Ureter (tissue), 1 donor: ENCODE results near the gene SUPT4H1. TPM values are rescaled to one million over a fixed set of nuclear protein-coding genes. Genes with fewer than 3 reads are reported as not detected.

ENCODE experiments used
- DNase-seq: peaks from one replicate; pipeline ENCODE4 v3.0.0-alpha.2; 2020; ENCODE audit warnings: low spot score
- total RNA-seq: library from RNA; stranded (reverse); gene quantifications from one replicate; pipeline ENCODE4 v1.2.4, GENCODE V29; 2023
- donor health status: DM: yes; HTN: yes; CAD: no.

SUPT4H1 gene
- total RNA-seq, 1 donor from 2014 or later, result 55.2 TPM

DNA sequence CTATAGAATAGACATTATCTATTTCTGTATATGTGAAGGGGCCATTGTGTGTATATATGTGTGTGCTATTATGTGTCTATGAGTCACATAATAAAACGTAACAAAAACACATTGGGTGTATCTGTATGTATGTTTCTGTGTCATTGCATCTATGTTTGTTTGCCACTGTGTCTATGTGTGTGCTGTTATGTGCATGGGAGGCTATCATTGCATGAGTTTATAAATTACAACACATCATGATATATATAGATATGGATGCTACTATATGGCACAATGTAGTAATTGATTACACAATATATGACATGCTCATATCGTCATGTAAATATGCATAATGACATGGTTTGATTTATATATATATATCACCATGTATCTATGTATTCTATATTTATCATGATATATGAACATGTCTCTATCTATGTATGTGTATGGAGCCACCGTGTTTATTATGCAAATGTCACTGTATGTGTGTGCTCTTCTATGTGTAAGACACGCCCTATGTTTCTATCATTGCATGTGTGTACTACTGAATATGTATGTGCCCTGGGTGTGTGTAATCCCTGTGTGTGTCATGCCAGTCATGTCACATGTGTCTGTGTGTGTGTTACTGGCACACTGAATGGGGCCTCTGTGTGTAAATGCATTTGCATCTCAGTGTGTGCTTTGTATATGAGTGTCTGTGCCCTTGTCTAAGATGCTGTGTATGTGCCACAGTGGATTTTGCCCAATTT, 22.0 kb downstream of the SUPT4H1 start:
- no peak for DNase-seq

DNA sequence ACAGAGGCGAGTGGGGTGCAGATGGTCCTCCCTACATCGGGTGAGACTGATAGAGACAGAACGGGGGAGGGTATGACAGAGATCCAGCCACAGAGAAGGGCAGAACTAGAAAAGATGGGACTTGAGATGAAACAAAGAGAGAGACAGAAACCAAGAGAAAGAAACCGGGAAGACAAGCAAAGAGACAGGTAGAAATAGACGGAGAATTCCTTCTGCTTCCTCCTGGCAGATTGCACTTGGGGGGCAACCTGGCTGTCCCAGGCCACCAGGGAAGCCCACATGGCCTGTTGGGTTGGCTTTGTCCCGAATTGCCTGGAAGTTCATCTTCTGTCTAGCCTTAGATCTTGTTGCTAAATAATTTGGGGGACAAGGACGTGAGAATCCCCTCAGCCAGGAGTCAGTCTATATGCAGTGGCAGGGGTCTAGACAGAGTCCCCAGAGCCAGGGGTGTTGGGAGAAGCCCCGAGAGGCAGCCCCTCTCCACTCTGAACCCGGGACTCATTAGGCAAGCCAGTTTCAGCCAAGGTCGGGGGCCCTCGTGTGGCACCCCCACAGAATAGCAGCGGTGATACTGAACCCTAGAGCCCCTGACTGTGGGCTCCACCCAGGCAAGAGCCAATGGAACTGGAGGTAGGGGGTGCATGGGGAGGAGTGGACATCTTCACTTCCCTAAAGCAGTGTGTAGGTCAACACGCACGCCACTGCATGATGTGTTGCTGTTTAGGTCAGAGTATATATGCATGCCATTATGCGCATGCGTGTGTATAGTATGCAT, 22.8 kb downstream of the SUPT4H1 start:
- no peak for DNase-seq

GRCh38 chr17:58328195-58329034, 23.6 kb downstream of the SUPT4H1 start, which contains the start of gene TSPOAP1:
TSS of gene TSPOAP1 (minus strand) at chr17:58328795. CDS start at chr17:58327920, 875 bp downstream.
- DNase-seq, result no peak

DNA sequence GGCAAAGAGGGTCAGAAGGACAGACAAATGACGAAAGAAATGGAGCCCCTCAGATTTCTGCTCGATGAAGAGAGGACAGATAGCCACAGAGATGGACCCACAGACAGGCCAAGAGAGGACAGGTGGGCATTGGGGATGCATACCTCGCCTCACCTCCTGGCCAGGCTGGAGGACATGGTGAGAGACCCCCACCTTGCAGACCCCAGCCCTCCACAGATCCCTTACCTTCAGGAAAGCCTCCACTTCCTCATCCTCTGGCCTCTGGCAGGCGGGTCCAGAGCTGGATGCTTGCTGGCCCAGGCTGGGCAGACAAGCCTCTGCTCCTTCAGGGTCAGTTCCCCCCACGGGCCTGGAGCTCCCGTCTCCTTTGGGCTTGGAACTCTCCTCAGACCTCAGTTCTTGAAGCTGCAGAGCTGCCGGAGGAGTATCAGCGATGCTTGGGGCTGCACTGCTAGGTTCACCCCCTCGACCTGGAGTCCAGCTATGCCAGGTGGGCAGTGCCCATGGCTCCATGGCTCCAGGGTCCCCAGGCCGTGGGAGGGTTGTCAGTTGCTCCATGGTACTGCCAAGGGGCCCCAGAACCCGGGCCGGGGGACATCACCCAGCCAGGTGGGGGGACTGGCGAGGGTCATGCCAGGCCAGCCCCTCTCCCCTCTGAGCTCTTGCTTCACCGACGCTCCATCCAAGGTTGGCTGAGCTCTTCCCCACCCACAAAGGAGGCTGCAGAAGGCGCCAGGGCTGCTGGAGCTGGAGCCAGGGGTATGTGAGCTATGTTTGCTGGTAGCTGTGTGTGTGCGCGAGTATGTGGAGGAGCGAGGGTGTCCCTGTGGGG, 24.4 kb downstream of the SUPT4H1 start:
- DNase-seq, result no peak

DNA sequence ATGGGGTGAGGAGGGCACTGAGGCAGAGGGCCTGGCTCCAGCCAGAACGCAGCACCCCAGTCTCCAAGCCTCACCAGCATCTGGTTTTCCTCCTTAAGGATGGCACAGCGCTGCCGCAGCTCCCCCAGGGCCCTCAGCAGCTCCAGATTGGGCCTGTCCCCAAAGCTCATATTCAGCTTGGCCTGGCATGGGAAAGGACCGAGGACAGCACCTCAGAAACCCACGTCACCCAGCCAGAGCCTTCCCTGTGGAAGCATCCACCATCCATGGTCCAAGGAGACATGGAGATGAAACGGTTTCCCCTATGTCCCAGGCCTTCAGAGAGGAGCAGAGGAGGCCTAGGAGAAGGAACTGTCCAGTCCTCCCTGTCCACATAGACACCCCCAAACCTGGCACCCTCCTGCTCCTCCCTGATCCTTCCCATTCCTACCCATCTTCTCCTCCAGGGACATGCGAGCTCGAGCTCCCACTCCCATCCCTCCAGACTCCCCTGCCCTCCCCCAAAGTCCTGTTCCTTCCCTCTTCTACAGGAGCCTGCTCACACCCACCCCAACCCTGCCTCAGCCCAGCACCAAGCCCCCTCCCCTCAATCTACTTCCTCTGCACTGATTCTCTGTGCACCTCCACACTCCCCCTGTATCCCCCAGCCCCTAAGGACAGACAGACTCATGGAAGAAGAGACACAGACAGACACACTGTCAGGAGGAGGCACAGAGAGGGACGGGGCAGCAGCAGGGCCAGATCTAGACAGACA, 25.2 kb downstream of the SUPT4H1 start:
- no peak for DNase-seq

DNA sequence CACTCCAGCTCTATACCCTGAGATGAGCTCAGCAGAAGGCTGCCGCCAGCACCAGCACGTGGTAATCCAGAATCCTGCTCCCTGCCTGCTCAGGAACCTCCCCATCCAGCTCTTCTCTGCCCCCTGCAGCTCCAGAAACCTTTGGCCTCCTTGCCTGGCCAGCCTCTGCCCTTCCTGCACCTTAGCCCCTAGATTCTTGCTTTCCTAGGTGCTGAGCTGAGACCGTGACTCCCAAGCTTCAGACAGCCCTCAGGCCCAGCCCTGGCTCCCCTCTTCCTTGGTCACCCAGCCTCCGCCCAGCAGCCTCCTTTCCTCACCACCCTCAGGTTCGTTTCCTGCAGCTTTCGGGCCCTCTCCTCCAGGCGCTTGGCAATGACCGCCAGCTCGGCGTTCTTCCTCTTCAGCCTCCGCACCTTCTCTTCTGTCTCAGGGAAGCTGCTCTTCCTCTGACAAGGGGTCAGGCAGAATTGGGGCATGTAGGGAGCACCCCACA, 26.0 kb downstream of the SUPT4H1 start:
- no peak for DNase-seq

DNA sequence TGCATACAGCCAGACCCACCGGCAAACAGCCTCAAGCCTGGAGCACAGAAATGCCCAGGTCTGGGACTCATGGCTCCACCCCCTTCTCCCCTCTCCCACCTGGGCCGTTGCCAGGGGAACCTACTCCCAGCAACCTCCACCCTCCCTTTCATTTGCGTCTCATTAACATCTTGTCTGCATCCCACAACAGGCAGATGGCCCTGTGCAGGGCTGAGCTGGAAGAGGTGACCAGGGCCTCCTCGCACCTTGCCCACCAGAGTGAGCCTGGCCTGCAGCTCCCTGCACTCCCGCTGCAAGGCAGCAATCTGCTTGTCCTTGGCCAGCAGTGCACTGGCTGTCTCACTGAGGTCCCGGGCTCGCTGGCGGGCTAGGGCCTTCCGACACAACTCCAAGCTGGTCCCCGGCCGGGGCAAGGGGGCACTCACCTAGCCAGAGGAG, 26.7 kb downstream of the SUPT4H1 start:
- no peak for DNase-seq

DNA sequence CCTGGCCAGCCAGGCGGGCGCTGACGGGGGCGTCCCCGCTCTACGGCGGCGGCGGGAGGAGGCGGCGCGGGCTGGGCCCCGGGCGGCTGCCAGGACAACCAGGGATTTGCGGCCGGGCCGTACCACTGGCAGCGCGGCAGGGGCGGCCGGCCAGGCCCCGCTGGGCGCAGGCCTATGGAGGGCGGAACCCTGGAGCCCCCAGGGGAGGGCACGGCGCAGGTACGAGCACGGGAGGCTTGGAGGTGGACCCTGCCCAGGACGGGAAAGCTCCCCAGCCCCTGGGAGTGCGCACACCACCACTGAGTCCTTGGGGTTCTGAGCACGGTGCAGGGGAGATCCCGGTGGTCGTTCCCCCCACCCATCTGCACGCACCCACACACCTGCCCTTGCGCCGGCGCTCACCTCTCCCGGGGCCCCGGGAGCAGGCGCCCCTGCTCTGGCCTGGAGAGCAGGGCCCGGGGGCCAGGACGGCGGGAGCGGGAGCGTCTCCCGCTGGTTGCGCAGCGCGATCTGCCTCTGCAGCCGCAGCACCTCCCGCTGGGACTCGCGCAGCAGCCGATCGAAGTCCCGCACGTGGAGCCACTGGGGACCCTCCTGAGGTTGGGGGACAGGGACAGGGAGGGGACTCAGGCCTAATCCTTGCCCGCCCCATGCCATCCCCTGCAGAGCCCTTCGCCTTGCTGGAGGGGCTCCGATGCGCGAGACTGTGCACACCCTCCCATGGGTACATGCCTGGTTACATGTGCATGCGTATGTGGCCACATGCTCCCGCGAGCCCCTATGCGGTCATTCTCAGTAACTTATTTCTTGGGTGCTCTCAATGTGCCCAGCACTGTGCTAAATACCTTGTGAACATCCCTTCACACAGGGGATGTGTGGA, 27.4 kb downstream of the SUPT4H1 start:
- DNase-seq, result no peak

- DNase-seq, result no peak
Observed at GRCh38 chr17:58324056-58324408, 28.0 kb downstream of the SUPT4H1 start.

- DNase-seq, result no peak
Observed at GRCh38 chr17:58323366-58324055, 28.5 kb downstream of the SUPT4H1 start.

DNA sequence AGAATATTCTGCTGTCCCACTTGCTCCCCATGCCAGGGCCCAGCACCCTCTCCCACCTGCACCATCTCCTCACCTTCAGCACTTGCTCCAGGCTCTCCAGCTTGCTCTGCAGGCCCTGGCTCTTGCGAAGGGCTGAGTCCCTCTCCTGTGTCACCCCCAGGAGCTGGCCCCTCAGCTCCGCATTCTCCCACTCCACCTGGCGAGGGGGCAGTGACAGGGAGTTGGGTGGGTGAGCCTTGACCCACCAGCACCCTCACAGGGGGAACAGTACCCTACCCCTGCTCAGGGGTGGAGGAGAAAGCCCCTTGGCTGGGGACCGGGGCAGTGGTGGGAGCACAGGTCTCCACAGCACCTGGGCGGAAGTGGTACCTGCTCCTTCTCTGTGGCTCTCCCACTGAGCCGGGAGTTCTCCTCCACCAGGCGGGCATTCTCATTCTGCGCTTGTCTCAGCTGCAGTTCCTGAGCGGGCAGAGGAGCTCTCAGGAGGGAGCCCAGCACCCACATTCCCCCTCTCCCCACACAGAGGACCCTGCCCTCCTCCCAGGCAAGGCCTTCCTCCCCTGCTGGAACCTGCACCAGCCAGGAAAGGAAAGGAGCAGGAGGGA, 29.3 kb downstream of the SUPT4H1 start:
- no peak for DNase-seq

GRCh38 chr17:58321571-58322525, 30.2 kb downstream of the SUPT4H1 start:
- no peak for DNase-seq

DNA sequence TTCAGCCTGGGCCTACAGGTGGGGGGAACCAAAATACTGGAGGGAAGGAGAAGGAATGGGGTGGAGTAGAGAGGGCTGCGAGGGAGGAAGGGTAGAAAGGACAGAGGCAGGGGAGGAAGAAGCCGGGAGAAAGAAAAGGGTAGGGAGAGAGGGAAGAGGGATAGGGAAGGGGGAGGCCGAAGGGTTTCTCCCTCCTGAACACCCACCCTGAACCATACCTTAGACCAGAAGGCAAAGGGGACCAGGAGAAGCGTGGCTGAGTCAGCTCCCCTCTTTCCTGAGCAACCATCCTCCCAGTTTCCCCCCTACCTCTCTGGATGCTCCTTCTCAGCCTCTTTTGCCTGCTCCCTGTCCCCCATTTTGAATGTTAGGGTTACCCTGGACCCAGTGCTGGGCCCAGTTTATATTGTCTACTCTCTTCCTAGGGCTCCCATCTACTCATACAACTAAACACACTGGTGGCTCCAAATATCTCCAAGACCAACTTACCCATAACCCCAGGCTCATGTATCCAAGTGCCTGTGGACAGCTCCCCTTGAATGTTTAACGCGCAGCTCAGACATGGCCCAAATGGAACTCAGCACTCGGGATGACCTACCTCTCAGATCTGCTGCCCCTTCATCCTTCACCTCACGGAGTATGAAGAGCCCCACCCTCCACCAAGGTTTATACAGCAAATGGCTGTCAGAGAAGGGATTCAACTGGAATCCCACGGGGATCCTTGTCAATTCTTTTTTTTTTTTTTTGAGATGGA, 31.3 kb downstream of the SUPT4H1 start:
- DNase-seq, result no peak

DNA sequence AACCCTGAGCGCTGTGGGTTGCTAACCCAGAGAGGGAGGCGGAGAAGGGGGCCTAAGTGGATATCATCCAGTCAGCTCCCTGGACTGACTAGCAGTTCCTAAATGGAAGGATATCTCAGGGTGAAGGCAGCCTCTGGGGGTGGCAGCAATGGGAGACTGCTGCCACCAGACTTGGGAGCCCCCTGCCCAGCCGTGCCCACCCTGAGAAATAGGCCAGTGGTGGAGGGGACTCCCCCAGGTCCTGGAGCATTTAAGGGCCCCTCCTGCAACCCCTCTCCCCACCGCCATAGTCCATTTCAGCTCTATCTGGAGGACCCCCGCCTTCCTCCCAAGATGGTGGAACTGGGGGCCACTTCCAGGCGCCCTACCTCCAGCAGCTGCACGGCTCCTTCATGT, 31.8 kb downstream of the SUPT4H1 start:
- no peak for DNase-seq

DNA sequence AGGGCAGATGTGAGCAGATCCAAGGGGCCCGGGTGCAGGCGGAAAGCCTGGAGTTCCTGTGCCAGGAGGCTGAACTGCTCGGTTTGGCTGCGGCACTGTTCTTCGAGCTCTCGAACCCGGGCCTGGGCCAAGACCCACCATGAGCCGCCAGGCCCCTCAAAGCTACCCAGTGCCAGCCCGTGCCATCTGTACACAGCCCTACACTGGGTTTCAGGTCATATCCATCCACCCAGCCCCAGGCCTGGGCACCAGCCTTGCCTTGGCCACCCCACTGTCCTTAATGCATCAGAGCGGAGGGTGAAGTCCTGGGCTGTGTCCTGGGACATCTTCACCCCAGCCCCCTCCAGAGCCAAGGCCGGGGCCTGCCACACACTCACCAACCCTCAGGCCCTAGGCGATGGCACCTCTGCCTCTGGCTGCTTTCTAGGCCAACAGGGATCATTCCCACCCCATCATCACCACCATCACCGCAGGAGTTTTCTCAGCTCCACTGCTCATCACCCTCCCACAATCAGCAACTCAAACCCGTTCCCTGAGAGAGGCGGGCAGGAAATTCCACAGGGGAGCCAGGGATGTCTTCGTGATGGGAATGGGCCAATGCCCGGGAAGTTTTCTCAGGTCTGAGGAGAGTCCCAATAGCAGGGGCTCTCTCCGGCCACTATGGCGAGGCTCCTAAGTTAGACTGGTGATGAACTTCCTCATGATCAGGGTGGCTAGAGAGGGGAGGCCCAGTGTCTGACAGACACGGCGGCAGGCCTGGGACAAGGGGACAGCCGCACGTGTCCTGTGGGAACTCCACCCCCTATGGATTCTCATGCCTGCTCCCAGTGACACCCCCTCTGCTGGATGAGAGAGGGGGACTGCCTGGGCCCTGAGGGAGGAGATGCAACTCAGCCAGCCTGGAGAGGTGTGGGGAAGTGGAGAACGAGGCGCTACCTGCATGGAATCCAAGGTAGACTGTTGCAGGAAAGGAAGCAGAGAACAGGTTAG, 32.5 kb downstream of the SUPT4H1 start:
- DNase-seq, result no peak
